HK-2 (cell line): ENCODE data around the gene KLHL21.

ENCODE experiments used
- DNase-seq: peaks from one replicate; pipeline ENCODE4 v3.0.0-alpha.2; 2018; ENCODE audit not compliant: unreplicated experiment

Gene KLHL21

GRCh38 chr1:6625584-6626149 lies 23.0 kb upstream of the KLHL21 start:
- DNase-seq: peak; percentile 41

- peak; percentile 90 for DNase-seq
These were observed 22.3 kb upstream of the KLHL21 start, which contains the start of gene THAP3 for GRCh38 chr1:6624710-6625583. Gene THAP3 (plus strand): TSS chr1:6624868. CDS start chr1:6625219, 351 bp downstream.

GRCh38 chr1:6623269-6623965 lies 20.7 kb upstream of the KLHL21 start:
- no peak for DNase-seq

- no peak for DNase-seq
These were observed 19.9 kb upstream of the KLHL21 start for GRCh38 chr1:6622396-6623152.

DNA sequence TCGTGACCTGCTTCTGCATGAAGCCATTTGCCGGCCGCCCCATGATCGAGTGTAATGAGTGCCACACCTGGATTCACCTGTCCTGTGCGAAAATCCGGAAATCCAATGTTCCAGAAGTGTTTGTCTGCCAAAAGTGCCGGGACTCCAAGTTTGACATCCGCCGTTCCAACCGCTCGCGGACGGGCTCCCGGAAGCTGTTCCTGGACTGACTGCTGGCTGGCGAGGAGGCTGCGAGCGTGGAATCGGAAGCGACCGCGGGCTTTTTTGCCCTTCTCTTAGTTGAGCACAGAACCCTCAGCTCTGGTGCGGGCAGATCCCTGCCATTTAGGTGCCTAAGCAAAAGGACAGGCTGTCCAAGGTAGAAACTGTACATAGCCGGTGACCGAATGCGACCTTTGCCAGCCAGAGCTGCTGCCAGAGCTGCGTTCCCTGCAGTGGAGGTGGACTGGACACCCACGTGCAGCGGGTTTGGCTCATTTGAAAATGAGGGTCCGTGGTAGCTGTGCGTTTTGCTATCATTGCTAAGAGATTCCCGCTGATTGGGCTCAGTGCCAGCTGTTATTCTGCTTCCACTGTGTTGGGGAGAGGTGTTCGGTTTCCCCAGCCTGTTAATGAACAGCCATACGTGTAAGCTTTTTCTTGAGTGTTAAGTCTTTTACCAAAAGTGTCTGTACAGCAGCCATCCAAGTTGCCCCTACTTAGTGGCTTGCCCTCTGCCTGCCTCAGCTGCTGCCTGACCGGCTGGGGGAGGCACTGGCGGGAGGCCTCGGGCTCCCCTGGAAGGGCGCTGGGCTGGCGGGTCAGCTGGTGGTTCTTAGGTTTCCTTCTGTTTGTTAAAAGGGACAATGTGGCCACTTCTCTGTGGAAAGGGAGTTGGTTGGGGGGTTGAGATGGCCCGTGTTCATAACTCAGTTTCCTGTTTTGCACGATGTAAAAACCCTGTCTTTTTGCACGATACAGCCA lies 19.0 kb upstream of the KLHL21 start:
- DNase-seq: no peak

GRCh38 chr1:6619045-6619444 lies 16.4 kb upstream of the KLHL21 start:
- DNase-seq: no peak

DNA sequence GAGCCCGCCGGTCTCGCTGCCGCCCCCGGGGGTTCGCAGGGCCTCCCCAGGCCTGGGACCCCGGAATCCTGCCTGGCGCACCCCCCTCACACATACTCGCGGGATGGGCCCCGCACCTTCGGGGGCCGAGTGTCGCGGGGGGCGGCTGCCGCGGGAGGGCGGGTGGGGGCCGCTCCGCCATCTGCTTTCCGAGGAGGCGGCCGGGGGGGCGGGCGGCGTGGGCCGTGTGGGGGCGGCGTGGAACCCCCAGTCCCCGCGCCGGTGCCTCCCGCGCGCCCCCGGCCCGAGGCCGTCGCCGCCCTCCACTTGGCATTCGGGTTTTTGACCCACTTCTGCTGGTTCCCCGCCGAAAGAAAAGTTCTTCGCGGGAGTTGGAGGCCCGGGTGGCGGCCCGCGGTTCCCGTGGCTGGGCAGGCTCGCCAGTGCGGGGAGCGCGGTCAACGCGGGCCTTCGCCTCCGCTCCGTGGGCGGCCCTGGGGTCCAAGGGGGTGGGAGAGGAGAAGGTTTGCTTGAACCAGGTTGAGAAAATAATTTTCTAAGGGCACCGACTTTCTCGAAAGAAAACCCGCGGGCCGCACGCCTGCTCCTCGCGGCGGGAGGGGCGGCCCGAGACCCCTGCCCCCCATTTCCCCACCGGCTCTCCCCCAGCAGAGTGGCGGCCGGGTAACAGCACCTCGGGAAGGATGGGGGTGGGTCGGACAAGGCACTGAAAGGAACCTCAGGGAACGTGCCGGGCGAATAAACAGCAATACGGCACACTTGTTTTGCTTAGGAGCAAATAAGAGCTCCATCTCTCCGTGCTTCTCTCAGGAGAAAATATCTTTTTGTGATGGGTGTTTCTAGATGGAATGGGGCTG lies 12.5 kb upstream of the KLHL21 start:
- DNase-seq: no peak

- peak; percentile 37 for DNase-seq
These were observed 11.6 kb upstream of the KLHL21 start for GRCh38 chr1:6614019-6614928.

- DNase-seq: peak; percentile 100
These were observed 10.8 kb upstream of the KLHL21 start, which contains the start of gene PHF13 for GRCh38 chr1:6613361-6614018. Gene PHF13 (plus strand): TSS chr1:6613731. CDS start chr1:6614067, 336 bp downstream.

- peak; percentile 57 for DNase-seq
These were observed 10.1 kb upstream of the KLHL21 start for GRCh38 chr1:6612641-6613360.

DNA sequence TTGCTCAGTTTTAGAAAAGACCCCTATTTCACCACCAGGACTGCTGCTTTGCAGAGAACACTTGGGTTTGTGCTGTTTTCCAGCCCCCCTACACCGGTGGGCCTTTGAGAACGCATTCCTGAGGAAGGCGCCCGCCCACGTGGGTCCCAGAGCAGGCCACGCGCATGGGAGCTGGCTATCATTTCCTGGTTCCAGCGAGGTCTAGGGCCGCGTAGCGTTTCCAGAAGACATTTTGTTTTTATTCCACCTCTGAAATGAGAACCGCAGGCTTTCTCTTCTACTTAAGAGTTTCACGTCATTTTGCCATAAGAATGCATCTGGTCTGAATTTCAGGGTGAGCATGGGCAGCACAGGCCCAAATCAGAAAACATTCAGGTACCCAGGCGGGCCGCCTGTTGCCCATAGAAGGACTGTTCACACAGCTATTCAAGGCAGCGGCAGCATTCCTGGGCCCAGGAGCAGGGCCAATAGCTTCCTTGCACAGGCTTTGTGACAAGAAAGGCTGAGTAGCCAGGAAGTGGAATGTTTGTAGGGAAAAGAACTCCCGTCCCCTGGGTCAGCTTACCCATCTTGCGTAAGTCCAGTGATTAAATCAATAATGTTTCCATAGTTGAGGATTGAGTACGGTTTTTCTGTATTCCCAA lies 1.4 kb upstream of the KLHL21 start:
- DNase-seq: peak; percentile 55

GRCh38 chr1:6603238-6603914 lies 707 bp upstream of the KLHL21 start:
- peak; percentile 63 for DNase-seq

DNA sequence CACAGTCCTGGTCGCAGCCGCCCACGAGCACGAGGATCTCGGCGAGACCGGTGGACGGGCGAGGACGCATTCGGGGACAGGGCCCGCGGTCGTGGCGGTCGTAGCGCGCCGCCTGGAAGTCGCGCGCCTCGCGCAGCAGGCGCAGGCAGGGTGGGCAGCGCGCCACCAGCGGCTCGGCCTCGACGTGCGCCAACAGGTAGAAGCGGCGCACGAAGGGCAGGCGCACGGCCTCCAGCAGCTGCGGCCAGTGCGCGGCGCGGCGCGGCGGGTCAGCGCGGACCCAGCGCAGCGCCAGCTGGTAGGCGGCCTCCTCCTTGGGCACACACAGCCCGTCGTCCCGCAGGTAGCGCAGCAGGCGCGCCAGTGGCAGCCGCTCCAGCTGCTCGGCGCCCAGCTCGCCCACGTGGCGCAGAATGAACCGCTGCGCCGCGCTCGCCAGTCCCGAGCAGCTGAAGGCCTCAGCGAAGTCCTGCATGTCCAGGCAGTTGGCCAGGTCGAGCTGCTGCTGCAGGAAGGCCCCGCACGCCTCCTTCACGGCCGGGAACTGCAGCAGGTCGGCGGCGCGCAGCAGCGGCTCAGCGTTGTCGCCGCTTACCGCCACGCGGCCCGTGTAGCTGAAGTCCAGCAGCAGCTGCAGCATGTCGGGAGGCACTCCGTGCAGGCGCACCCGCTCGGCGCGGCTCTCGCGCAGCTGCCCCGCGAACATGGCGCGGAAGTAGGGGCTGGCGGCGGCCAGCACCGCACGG lies 573 bp downstream of the KLHL21 start:
- no peak for DNase-seq

DNA sequence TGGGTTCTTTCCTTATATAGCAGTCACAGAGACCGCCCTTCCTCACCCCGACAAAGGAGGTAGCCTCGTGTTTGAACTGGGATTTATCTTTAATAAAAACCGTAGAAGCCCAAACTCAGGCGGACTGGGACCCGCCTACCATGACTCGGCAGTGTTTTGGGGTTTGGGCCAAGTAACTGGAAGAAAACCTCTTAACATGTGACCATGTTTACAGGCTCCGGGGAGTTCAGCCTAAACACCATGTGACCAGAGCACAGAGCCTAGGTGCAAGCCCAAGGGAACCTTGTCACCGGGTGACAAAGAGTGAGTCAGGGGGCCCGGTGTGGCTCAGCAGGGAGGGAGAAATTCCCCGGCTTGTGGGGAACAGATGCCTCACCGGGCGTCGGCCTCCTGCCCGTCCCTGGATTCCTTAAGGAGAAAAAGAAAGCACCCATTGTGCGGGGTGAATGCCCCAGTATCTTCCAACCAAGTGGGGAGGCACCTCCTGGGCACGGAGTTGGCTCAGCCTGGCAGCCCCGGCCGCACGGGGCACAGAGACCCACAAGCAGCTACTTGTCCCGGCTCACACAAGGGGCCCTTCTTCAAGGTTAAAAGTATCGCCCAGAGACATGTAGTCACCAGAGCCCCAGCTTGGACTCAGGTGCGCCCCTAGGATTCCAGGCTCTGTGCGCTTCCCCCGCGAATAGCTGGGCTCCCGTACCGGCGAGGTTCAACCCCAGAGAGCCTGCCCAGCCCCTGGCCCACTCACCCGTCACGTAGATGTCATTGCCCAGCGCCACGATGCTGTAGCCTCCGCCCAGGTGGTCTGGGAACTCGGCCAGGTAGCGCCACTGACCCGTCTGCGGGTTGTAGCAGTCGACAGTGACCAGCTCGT lies 1.4 kb downstream of the KLHL21 start:
- peak; percentile 88 for DNase-seq
